ENCODE data around the gene AKR1C8.
"Not testable (repeated sequence)": the region's sequence is repeated elsewhere in the genome, so short reads cannot be mapped to it uniquely, and the experiment has no call there.

The AKR1C8 gene

DNA sequence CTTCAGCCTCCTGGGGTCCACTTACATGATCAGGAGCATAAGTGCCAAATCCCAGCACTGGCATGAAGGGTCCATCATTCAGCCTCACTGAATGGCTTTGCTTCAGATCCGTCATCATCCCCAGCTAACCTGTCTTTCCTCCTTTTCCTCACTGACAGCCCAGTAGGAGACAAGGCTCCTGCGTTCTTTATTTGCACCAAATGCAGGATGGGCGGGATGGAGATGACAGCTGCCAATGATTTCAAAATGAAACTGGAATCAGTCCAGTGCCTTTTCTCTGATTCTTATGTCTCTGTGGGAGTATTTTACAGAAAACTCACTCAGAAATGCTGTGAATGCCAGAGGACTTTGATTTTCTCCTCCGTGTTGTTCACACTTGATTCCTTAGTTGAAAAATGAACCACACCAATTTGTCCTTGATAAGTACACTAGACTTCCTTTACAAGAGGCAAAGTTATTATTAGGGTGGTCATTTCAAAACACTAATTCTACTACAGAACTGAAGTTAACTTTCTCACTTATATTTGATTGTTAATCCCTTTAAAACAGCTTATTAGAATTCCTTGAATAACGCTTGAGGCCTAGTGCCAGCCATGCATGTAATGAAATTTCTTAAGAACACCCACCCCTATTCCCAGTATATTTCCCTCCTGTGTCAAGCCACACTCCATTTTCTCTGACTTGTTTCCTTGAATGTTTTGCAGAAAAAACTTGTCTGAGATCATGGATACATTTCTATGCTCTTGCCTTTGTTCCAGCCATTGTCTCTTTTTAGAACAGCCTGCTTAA, at the start of gene AKR1C8:
Gene AKR1C8, minus strand, starts transcription at position 164 of the 789 bp plus-strand sequence. Its CDS starts 46 bp downstream, at position 118.
- no peak for DNase-seq

DNA sequence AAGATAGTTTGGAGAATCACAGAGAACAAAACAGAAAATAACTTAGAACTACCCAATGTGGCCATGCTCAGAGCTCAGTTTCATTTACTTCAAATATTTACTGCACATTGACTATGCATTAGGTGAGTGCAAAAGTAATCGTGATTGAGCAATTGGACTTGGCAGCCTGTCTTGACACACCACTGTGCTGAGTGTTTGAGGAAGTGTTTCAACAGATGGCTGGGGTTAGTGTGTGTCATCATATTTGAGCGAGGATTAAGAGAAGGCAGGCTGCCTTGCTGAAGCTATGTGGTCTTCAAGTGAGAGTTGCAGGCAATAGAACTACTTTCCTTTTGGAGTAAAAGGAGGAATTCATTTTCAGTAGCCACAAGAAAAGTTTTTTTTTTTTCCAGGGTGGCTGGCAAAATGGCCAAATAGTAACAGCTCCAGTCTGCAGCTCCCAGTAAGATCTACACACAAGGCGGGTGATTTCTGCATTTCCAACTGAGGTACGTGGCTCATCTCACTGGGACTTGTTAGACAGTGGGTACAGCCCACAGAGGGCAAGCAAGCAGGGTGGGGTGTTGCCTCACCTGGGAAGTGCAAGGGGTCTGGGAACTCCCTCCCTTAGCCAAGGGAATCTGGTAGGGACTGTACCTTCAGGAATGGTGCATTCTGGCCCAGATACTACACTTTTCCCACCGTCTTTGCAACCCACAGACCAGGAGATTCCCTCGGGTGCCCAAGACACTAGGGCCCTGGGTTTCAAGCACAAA, 49.3 kb upstream of the AKR1C8 start:
- no peak for DNase-seq

- no peak for DNase-seq
These were observed 48.4 kb upstream of the AKR1C8 start for GRCh38 chr10:5233324-5233723.

GRCh38 chr10:5229019-5229418, 44.1 kb upstream of the AKR1C8 start:
- no peak for DNase-seq

GRCh38 chr10:5222942-5223341, 38.0 kb upstream of the AKR1C8 start:
- DNase-seq = not testable (repeated sequence)

DNA sequence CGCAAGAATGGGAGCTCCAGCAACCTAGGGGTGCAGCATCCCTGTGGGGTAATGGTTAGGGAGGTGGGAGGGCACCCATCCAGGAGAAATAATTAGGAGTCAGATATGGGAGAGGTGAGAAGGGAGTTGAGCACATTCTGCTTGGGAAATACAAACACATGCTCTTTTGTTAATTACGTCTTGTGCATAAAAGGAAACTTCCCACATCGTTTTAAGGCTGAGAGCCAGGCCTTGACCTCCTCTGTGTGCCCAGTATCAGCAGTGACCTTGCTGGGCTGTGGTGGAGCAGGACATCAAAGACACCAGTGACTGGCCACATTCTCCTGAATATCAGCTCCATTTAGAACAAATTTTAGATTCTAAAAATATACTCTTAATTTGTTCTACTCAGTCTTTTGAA, 34.3 kb upstream of the AKR1C8 start:
- no peak for DNase-seq

GRCh38 chr10:5216801-5217200, 31.9 kb upstream of the AKR1C8 start:
- DNase-seq = no peak

DNA sequence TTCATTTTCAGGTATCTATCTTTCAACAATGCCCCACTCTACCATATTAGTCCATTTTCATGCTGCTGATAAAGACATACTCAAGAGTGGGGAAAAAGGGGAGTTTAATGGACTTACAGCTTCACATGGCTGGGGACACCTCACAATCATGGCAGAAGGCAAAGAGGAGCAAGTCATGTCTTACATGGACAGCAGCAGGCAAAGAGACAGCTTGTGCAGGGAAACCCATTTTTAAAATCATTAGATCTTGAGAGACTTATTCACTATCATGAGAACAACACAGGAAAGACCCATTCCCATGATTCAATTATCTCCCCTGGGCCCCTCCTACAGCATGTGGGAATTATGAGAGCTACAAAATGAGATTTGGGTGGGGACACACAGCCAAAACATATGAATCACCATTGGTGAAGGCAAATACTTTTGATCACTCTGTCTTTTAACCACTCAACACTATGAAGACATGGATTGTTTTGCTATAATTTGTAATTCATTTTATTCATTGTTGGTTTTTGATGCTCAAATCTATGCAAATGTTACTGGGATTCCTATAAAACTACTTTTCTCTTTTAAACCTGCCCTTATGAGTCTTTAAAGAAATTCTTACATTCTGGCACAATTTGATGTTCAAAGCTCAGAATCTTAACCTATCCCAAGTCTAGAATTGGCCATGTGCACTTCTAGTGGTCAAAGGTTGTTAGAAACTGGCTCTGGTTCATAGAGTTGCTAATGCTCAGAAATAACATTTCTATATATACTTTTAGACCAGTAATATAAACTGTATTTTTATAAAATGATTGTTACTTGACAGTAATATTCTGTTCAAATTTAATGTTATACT, 27.0 kb upstream of the AKR1C8 start:
- no peak for DNase-seq

- not testable (repeated sequence) for DNase-seq
These were observed 25.3 kb upstream of the AKR1C8 start for GRCh38 chr10:5210261-5210660.

DNA sequence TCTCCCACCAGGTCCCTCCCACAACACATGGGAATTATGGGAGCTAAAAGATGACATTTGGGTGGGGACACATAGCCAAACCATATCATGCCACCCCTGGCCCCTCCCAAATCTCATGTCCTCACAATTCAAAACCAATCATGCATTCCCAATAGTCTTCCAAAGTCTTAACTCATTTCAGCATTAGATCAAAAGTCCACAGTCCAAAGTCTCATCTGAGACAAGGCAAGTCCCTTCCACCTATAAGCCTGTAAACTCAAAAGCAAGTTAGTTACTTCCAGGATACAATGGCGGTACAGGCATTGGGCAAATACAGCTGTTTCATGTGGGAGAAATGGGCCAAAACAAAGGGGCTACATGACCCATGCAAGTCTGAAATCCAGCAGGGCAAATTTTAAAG, 24.8 kb upstream of the AKR1C8 start:
- not testable (repeated sequence) for DNase-seq

DNA sequence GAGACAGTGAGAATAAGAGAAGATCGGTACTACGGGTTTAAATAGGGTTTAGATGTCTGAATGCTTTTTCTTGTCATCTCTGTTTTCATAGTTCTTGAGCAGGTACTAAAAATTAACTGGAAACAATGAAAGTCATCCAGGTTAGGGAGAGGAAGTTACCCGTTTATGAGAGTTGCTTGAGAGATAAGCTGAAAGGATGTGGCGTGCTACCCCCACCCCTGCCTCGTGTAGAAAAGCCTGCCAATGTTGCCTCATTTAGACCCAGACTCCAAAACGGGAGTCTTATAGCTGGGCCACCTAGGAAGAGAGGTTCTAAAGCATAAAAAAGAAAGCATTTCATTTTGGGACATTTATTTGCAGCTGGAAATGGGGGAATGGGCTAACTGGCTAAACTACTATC, 21.8 kb upstream of the AKR1C8 start:
- no peak for DNase-seq

DNA sequence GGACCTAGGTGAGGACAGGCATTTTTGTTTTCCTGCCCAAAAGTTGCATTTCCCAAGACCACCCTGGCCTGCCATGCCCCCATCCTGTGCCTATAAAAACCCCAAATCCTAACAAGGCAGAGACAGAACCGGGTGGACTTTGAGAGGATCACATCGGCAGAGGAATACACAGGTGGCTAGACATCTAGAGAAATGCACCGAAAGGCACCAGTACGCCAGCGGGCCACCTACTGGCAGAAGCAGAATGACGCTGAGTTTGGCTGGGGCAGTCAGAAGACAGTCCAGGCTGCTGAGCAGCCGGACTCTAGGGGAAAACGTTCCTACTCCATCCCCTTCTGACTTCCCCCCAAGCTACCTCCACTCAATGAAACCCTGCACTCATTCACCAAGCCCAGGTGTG, 14.4 kb upstream of the AKR1C8 start:
- DNase-seq = peak in 1 of 2 experiments; percentile 1

- no peak for DNase-seq
These were observed 13.4 kb upstream of the AKR1C8 start for GRCh38 chr10:5198386-5198785.

DNA sequence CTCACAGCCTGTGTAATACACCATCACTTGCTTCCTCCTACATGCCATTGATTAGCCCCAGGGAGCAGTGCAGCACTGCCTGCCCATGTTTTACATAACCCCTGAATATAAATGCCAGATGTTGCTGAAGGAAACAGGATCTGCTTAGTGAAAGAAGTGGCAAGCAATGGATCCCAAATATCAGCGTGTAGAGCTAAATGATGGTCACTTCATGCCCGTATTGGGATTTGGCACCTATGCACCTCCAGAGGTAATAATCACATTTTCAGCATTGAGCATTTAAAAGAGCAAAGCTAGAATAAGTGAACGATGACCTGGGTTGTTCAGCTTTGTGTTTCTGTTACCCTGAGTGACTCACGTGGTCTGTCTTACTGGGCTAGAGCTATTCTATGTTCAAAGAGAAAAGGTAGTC, 11.8 kb upstream of the AKR1C8 start, which contains the start of gene AKR1C4:
Gene AKR1C4, plus strand, starts transcription at position 136 of the 412 bp plus-strand sequence. Its CDS starts 31 bp downstream, at position 167.
- no peak for DNase-seq

- no peak for DNase-seq
These were observed 10.9 kb upstream of the AKR1C8 start for GRCh38 chr10:5195727-5196374.

GRCh38 chr10:5194431-5194830, 9.5 kb upstream of the AKR1C8 start:
- DNase-seq = no peak

- DNase-seq = no peak
These were observed 3.4 kb upstream of the AKR1C8 start for GRCh38 chr10:5188358-5188757.

GRCh38 chr10:5187867-5188266, 2.9 kb upstream of the AKR1C8 start:
- DNase-seq = no peak

GRCh38 chr10:5183923-5184322, 1.0 kb downstream of the AKR1C8 start:
- DNase-seq = no peak

DNA sequence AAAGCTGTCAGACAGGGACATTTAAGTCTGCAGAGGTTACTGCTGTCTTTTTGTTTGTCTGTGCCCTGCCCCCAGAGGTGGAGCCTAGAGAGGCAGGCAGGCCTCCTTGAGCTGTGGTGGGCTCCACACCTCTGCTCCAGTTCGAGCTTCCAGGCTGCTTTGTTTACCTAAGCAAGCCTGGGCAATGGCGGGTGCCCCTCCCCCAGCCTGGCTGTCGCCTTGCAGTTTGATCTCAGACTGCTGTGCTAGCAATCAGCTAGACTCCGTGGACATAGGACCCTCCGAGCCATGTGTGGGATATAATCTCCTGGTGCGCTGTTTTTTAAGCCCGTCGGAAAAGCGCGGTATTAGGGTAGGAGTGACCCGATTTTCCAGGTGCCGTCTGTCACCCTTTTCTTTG, 4.4 kb downstream of the AKR1C8 start:
- DNase-seq = not testable (repeated sequence)

- not testable (repeated sequence) for DNase-seq
These were observed 9.4 kb downstream of the AKR1C8 start for GRCh38 chr10:5175581-5175980.

DNA sequence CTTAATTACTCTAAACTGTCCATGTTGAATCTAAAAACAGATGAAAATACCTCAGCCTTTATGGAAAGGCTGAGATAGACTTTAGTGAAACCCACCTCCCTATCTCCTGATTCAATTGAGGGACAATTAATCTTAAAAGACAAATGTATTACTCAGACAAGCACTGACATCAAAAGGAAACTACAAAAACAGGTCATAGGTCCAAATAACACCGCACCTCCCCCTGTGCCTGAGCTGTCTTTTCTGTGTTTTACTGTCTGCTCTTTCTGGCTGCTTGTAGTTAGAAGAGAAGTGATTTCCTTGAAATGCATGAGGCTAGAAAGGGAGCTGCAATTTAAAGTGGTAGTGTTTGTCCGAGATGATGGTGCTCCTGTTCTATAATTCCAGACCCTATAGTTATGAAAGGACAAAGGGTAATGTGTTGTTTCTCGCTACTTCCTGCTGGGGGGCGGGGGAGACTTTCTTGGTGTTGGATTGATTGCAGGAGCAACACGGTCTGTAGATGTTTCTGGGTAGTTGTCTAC, 16.0 kb downstream of the AKR1C8 start:
- no peak for DNase-seq
